ENCODE results near the gene TTLL12. TPM values are rescaled to one million over a fixed set of nuclear protein-coding genes. Genes with fewer than 3 reads are reported as not detected.

Gene TTLL12
- total RNA-seq, 2 experiments from 2014 or later: 66.5 to 71.5 TPM

DNA sequence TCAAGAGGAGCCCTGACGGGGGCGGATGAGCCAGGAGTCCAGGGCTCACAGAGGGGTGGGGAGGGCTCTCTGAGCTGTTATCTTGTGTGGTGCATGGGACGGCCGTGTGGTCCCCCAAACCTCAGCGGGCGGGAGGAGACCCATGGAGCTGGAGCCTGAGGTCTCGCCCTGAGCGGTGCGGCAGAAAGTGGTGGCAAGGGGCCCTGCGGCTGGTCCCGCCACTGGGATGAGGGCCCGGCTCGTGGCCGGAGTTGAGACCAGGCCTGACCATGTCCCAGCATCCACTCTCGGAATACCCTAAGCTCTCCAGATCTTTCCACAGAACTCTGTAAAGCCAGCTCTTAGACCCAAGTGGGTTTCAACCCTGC is 22.6 kb upstream of the TTLL12 start:
- Histone ChIP-seq H3K4me3 (ENCODE audit: low read depth, low read length, poor library complexity, severe bottlenecking) (no peak overlapping the region), H2AFZ (ENCODE audit: low read length) (no peak overlapping the region), H4K20me1 (ENCODE audit: insufficient read depth, low read length) (no peaks in the 10 kb centered on the region), H3K9me3 (ENCODE audit: low read length) (no peaks in the 10 kb centered on the region), H3K79me2 (ENCODE audit: insufficient read depth, low read depth, low read length) (no peaks in the 10 kb centered on the region), H3K4me1 (ENCODE audit: insufficient read depth, low read length, poor library complexity, severe bottlenecking) (no peaks in the 10 kb centered on the region), H3K27ac (ENCODE audit: low read depth, low read length, poor library complexity, severe bottlenecking) (no peak overlapping the region), H3K4me2 (ENCODE audit: low read length) (no peak overlapping the region), H3K9me2 (ENCODE audit: insufficient read depth, low read length) (no peaks in the 10 kb centered on the region), H3K36me3 (ENCODE audit: insufficient read depth, low read length) (no peaks in the 10 kb centered on the region)
- TF ChIP-seq, protein P1, sequence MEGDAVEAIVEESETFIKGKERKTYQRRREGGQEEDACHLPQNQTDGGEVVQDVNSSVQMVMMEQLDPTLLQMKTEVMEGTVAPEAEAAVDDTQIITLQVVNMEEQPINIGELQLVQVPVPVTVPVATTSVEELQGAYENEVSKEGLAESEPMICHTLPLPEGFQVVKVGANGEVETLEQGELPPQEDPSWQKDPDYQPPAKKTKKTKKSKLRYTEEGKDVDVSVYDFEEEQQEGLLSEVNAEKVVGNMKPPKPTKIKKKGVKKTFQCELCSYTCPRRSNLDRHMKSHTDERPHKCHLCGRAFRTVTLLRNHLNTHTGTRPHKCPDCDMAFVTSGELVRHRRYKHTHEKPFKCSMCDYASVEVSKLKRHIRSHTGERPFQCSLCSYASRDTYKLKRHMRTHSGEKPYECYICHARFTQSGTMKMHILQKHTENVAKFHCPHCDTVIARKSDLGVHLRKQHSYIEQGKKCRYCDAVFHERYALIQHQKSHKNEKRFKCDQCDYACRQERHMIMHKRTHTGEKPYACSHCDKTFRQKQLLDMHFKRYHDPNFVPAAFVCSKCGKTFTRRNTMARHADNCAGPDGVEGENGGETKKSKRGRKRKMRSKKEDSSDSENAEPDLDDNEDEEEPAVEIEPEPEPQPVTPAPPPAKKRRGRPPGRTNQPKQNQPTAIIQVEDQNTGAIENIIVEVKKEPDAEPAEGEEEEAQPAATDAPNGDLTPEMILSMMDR (conservative IDR thresholded peaks at IDR 0.05; ENCODE audit: low read length): no peak
- TF ChIP-seq EZH2phosphoT487 (IDR thresholded peaks at IDR 0.05; ENCODE audit: borderline replicate concordance, low read depth, low read length): no peak
- POLR2A ChIA-PET: interaction anchor here (0.6 kb wide), 1 partner anchor 10 kb away, joined by 4 read pairs; no protein-coding TSS in a partner anchor
- intact Hi-C loops (cut with micrococcal nuclease; ENCODE audit: unreplicated experiment): no loop called here
- CTCF ChIA-PET (ENCODE audit: unreplicated experiment): interaction anchor here (0.5 kb wide), 1 partner anchor 341 kb away, joined by 3 read pairs; no protein-coding TSS in a partner anchor
- no peak for DNase-seq (ENCODE audit: low spot score)
- BruUV-seq (replicated peaks): no TSS peak

DNA sequence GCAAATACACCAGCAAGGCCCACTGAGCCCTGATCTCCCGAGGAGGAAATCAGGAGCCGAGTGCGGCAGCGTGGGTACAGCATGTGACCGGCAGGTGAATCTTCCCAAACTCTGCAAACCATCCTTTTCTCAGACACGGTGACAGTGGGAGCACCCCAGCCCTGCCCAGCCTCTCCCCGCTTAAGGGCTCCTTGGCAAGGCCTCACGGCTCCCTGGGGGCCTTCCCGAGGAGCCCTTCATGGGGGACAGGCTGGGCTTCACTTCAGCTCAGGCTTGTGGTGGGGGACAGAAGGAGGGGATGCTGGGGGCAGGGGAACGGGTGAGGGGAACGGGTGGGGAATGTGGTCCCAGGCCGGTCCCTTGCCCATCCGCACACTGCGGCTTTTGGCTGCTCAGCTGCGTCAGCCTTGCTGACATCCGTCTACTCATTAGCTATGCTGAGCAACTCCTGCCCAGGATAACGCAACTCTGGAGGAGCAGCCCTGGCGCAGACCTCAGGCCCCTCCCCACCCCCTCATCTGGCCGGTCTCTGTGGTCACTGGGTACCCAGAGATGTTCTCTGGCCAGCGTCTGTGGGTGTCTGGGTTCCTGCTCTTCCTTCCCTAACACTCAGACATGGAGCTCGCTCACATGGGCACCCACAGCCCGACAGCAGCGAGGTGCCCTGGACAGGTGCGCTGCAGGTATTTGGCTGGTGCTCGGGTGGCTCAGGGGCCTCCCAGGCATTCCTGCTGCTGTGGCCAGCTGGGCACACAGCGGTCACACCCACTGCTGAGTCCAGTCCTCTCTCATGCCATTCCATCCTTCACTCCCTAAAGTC is 22.0 kb upstream of the TTLL12 start:
- Histone ChIP-seq H3K4me3 (ENCODE audit: low read depth, low read length, poor library complexity, severe bottlenecking) (no peak overlapping the region), H3K36me3 (ENCODE audit: insufficient read depth, low read length) (no peaks in the 10 kb centered on the region), H3K9me2 (ENCODE audit: insufficient read depth, low read length) (no peaks in the 10 kb centered on the region), H2AFZ (ENCODE audit: low read length) (no peak overlapping the region), H3K4me2 (ENCODE audit: low read length) (no peak overlapping the region), H3K9me3 (ENCODE audit: low read length) (no peaks in the 10 kb centered on the region), H3K79me2 (ENCODE audit: insufficient read depth, low read depth, low read length) (no peaks in the 10 kb centered on the region), H3K4me1 (ENCODE audit: insufficient read depth, low read length, poor library complexity, severe bottlenecking) (no peaks in the 10 kb centered on the region), H3K27ac (ENCODE audit: low read depth, low read length, poor library complexity, severe bottlenecking) (no peak overlapping the region), H4K20me1 (ENCODE audit: insufficient read depth, low read length) (no peaks in the 10 kb centered on the region)
- POLR2A ChIA-PET: interaction anchor here (0.6 kb wide), 1 partner anchor 11 kb away, joined by 4 read pairs; no protein-coding TSS in a partner anchor
- no TSS peak for BruUV-seq (replicated peaks)
- CTCF ChIA-PET (ENCODE audit: unreplicated experiment): no interaction called here
- no peak for TF ChIP-seq EZH2phosphoT487 (IDR thresholded peaks at IDR 0.05; ENCODE audit: borderline replicate concordance, low read depth, low read length)
- TF ChIP-seq, protein P1 (conservative IDR thresholded peaks at IDR 0.05; ENCODE audit: low read length): no peak
- no peak for DNase-seq (ENCODE audit: low spot score)
- intact Hi-C loops (cut with micrococcal nuclease; ENCODE audit: unreplicated experiment): no loop called here

Data from OCI-LY7 (cell line).